Cardiac fibroblast (primary cell): Measurements from ENCODE around the gene DGKG.

ENCODE experiments used
- DNase-seq, 2 donors: peaks; one replicate each; pipeline versions ENCODE4 v3.0.0 to v3.0.0-alpha.2; 2010; ENCODE audit warnings: low read depth in 2 of 2
- H3K4me3 ChIP-seq, 2 donors: replicated peaks in 1 of 2; 1 replicate in 1 of 2; 2 replicates in 1 of 2; pipeline ENCODE4 v1.5.1; 2011; ENCODE audit warnings: low read depth in 2 of 2, low read length in 2 of 2, mild to moderate bottlenecking in 2 of 2, moderate library complexity in 1 of 2
- CTCF ChIP-seq: IDR thresholded peaks from one replicate; pipeline ENCODE4 v1.5.1; 2011; ENCODE audit warnings: low read depth, mild to moderate bottlenecking, low read length, inconsistent platforms

Gene DGKG

GRCh38 chr3:186322761-186323160 lies 39.3 kb downstream of the DGKG start:
- DNase-seq: no peak
- TF ChIP-seq CTCF: no peak
- H3K4me3 ChIP-seq: no peak overlapping the region

- H3K4me3 ChIP-seq: no peak overlapping the region
- no peak for TF ChIP-seq CTCF
- no peak for DNase-seq
Observed at GRCh38 chr3:186321746-186322145, 40.3 kb downstream of the DGKG start.

GRCh38 chr3:186320862-186321568 lies 41.0 kb downstream of the DGKG start:
- H3K4me3 ChIP-seq: no peak overlapping the region
- TF ChIP-seq CTCF: no peak
- no peak for DNase-seq

- DNase-seq: no peak
- no peak for TF ChIP-seq CTCF
- no peak overlapping the region for H3K4me3 ChIP-seq
Observed at GRCh38 chr3:186319945-186320344, 42.1 kb downstream of the DGKG start.

- no peak for TF ChIP-seq CTCF
- no peak overlapping the region for H3K4me3 ChIP-seq
- peak in 1 of 2 donors; percentile 12 for DNase-seq
Observed at GRCh38 chr3:186318135-186318534, 43.9 kb downstream of the DGKG start.

GRCh38 chr3:186317478-186317877 lies 44.6 kb downstream of the DGKG start:
- TF ChIP-seq CTCF: no peak
- no peak overlapping the region for H3K4me3 ChIP-seq
- DNase-seq: no peak
